Body of pancreas (tissue), 4 donors: Measurements from ENCODE around the gene UGT1A6.

ENCODE experiments used
- CTCF ChIP-seq, 7 experiments: fragments of 450-650 bp in 4 of 7; fragments of 200-600 bp in 3 of 7; sonication (generic) in 3 of 7; IDR thresholded peaks; one replicate each; pipeline ENCODE4 v1.5.1; 2016 to 2019; ENCODE audit warnings: antibody characterized with exemption in 7 of 7
- POLR2A ChIP-seq, 3 donors: fragments of 450-650 bp; IDR thresholded peaks; one replicate each; pipeline ENCODE4 v1.6.1; 2016; ENCODE audit warnings: antibody characterized with exemption in 3 of 3, mild to moderate bottlenecking in 2 of 3

- no peak for TF ChIP-seq POLR2A (IDR thresholded peaks at IDR 0.05)
- TF ChIP-seq CTCF (IDR thresholded peaks at IDR 0.05) = no peak
Observed at GRCh38 chr2:233674995-233675394, 17.7 kb upstream of the UGT1A6 start.
